ENCODE data around the gene APLP1.

GRCh38 chr19:35908010-35908441, 39.7 kb downstream of the APLP1 start, which contains the start of gene TYROBP:
- no peak for TF ChIP-seq MAX (CRISPR knock-in tag; IDR thresholded peaks at IDR 0.05)
- no peak for TF ChIP-seq IRF2 (CRISPR knock-in tag; IDR thresholded peaks at IDR 0.05; ENCODE audit: borderline replicate concordance, low read depth)

Measured in WTC11 (cell line).